VCaP (cell line): Measurements from ENCODE around the gene C16orf96.

Source experiments
- H3K27ac ChIP-seq: fragments of 450-650 bp; 2 replicates; pipeline ENCODE4 v1.5.1; 2017
- TF ChIP-seq, protein P1 (sequence below): fragments of 450-650 bp; conservative IDR thresholded peaks from 2 replicates; pipeline ENCODE4 v1.5.1; 2017; ENCODE audit warnings: mild to moderate bottlenecking, moderate library complexity

Gene C16orf96

DNA sequence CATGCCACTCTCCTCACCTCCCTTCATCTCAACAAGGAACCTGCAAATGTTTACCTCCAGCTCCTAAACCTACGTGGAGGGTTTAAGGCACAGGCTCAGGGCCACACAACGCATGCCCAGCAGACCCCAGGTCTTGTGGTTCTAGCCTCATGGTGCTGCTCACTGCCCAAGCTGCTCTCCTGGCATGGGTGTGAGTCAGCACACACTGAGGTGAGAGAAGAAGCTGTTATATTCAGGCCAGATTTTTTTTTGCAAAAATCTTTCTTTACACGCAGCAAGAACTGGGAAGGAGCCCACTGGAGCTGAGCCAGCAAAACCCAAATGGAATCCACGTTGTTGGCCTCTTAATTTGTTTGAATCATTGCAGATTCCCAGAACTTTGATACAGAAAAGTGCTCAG, 5.5 kb upstream of the C16orf96 start:
- TF ChIP-seq, protein P1, sequence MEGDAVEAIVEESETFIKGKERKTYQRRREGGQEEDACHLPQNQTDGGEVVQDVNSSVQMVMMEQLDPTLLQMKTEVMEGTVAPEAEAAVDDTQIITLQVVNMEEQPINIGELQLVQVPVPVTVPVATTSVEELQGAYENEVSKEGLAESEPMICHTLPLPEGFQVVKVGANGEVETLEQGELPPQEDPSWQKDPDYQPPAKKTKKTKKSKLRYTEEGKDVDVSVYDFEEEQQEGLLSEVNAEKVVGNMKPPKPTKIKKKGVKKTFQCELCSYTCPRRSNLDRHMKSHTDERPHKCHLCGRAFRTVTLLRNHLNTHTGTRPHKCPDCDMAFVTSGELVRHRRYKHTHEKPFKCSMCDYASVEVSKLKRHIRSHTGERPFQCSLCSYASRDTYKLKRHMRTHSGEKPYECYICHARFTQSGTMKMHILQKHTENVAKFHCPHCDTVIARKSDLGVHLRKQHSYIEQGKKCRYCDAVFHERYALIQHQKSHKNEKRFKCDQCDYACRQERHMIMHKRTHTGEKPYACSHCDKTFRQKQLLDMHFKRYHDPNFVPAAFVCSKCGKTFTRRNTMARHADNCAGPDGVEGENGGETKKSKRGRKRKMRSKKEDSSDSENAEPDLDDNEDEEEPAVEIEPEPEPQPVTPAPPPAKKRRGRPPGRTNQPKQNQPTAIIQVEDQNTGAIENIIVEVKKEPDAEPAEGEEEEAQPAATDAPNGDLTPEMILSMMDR, result no peak
- H3K27ac ChIP-seq, result no peak overlapping the region

DNA sequence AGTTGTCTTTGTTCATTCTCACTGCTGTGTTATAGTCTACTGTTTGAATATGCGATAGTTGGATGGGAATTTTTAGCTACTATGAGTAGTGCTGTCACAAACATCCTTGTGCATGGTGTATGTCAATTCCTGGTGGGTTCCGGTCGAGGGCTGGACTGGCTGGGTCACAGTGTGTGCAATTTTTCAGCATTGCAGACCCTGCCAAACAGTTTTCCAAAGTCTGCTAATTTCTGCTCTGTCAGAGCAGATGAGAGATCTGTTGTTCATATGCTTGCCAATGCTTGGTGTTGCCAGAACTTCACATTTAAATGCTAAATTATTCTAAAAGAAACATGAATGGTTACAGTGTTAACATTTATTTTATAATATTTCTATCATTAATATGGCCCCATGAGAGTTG, 3.6 kb upstream of the C16orf96 start:
- no peak overlapping the region for H3K27ac ChIP-seq
- TF ChIP-seq, protein P1, result no peak

DNA sequence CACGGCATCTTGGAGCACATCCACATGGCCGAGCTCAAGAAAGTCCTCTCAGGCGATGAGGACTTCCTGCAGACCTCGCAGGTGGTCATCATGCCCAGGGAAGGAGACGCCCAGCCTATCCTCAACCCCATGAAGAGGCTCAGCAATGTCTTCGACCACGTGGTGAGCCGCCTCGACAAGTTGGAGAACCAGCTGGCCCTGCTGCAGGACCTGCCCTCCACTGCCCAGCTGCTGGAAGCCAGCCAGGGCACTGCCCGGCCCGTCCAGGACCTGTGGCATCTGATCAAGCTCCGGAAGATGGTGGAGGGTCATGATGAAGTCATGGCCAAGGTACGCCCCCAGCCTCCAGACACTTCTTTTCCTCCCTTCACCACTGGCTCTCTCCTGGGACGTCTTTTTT, 440 bp downstream of the C16orf96 start:
- H3K27ac ChIP-seq, result no peak overlapping the region
- TF ChIP-seq, protein P1, result no peak

DNA sequence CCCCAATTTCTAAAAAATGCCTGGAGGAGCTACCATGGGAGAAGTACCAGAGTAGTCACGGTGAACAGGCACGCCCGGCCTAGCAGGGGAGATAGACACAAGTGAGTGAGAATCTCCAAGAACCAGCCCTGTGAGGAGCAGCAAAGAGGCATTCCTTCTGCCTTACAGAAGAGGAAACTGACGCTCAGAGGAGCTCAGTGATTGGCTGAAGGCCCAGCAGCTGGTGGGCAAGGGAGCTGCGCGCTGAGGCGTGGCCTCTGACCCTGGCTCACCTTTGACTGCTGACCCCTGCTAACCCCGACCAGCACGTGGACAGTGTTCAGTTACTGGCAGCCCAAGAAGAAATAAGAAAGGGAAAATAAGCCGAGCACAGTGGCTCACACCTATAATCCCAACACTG, 1.8 kb downstream of the C16orf96 start:
- H3K27ac ChIP-seq, result no peak overlapping the region
- TF ChIP-seq, protein P1, result no peak

DNA sequence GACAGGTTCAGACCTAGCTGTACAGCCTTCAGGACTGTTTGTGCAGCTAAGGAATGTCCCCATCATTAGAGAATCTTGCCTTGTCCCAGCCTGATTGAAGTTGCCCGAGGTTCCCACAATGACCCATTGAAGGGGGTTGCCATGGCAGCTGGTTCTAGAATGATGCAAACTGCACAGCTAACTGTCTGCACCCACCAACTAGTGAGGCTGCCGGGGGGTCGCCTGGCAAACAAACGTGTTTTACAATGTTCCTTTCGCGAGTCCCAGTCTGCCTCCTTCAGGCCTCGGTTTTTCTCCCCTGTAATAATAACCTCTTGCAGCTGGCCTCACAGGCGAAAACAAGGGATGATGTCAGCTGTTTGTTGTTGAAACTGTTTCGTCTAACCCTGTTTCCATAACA, 5.5 kb downstream of the C16orf96 start:
- TF ChIP-seq, protein P1, result no peak
- no peak overlapping the region for H3K27ac ChIP-seq

DNA sequence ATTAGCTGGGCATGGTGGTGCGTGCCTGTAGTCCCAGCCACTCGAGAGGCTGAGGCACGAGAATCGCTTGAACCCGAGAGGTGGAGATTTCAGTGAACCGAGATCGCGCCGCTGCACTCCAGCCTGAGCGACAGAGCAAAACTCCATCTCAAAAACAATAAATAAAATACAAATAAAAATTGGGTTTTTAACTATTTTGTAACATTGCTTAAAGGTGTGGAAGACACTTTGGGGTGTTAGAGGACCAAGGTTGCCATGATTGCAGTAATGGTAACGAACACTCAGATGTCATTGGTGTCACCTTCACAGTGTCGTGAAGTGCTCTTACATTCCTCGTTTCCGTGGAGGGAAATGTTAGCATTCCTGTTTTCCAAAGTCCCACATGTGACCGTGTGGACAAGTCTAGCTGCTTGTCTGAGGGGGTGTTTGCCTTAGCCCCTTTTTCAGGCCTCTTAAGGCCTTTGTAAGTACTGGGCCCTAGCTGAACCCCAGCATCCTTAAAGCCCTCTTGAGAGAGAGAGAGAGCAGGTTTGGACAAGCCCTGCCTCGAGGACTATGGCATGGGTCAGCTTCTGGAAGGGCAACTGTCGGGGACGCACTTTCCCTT, 8.6 kb downstream of the C16orf96 start:
- no peak overlapping the region for H3K27ac ChIP-seq
- TF ChIP-seq, protein P1, result no peak

DNA sequence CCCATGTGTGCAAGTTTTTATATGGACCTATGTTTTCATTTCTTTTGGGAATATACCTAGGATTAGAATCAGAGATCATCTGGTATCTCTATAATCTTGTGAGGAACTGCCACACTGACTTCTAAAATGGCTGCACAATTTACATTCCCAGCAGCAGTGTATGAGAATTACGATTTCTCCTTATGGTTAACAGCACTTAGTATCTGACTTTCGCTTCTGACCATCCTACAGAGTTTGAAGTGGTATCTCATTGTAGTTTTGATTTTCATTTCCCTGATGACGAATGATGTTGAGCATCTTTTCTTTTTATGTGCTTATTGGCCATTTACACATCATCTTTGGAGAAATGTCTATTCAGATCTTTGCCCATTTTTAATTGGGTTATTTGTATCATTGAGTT, 10.0 kb downstream of the C16orf96 start:
- no peak overlapping the region for H3K27ac ChIP-seq
- TF ChIP-seq, protein P1, result no peak
